GM06990 (cell line): ENCODE measurements around the gene TMEM167A.

ENCODE experiments used
- DNase-seq: peaks from one replicate; pipeline ENCODE4 v3.0.0-alpha.2; 2011; ENCODE audit not compliant: insufficient read length; ENCODE audit errors: extremely low read depth
- H3K27me3 ChIP-seq: replicated peaks from 2 replicates; pipeline ENCODE4 v1.6.0; 2011; ENCODE audit warnings: low read length; ENCODE audit not compliant: control insufficient read depth, insufficient read depth
- H3K36me3 ChIP-seq: 2 replicates; pipeline ENCODE4 v1.5.1; 2011; ENCODE audit warnings: low read length; ENCODE audit not compliant: control insufficient read depth, insufficient read depth
- H3K4me3 ChIP-seq: replicated peaks from 2 replicates; pipeline ENCODE4 v1.5.1; 2011; ENCODE audit warnings: low read depth, mild to moderate bottlenecking, control low read depth, low read length
- TF ChIP-seq, protein P1 (sequence below): IDR thresholded peaks from 2 replicates; pipeline ENCODE4 v1.5.1; 2011; ENCODE audit warnings: low read length, control low read depth, mild to moderate bottlenecking, inconsistent platforms; ENCODE audit not compliant: insufficient read depth, poor library complexity, severe bottlenecking

Gene TMEM167A

DNA sequence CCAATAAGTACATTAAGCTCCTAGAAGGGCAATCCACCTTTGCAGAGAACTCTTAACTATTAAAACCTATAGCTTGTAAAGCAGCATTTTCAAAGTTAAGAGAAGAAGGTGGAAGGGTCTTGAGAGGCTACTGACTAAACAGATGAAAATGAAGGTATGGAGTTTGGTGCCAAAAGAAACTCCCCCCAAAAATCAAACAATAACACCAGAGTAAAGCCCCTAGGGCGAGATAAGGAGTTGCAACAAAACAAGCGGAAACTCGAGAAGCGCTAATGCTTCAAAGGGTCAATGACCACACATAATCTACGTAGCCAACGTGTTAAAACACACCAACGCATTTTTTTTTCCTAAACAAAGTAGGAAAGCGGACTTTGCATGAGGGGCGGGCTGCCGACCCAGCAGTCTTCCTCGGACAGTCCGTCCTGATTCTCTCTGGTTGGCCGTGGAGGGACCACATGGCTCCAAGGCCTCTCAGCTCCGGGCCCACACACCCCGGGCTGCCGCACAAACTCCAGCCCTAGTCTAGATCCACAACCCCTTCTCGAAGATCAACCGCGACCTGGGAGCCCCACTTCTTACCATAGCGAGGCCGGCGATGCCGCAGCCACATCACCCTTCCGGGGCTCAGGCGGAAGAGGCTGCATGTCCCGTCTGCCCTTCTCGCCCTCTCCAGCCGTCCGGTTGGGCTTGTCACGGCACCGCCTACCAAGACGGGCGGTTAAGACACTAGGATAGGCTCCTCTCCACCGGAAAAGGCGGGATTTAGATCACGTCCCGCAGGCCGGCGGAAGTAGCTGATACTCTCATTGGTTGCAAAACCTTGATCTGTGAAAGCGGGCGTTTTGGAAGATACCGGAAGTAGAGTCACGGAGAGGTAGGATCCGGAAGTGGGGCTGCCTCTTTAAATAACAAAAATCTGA lies at the start of gene TMEM167A, which contains the start of gene XRCC4:
TMEM167A (minus strand) TSS at position 653 of the 920 bp plus-strand sequence; CDS start at position 582, 71 bp downstream.
XRCC4 (plus strand) TSS at position 806 of the 920 bp plus-strand sequence. CDS start 27,373 bp downstream, outside the sequence.
- no peaks in the 10 kb centered on the region for H3K27me3 ChIP-seq
- H3K36me3 ChIP-seq: no peaks in the 10 kb centered on the region
- TF ChIP-seq, protein P1, sequence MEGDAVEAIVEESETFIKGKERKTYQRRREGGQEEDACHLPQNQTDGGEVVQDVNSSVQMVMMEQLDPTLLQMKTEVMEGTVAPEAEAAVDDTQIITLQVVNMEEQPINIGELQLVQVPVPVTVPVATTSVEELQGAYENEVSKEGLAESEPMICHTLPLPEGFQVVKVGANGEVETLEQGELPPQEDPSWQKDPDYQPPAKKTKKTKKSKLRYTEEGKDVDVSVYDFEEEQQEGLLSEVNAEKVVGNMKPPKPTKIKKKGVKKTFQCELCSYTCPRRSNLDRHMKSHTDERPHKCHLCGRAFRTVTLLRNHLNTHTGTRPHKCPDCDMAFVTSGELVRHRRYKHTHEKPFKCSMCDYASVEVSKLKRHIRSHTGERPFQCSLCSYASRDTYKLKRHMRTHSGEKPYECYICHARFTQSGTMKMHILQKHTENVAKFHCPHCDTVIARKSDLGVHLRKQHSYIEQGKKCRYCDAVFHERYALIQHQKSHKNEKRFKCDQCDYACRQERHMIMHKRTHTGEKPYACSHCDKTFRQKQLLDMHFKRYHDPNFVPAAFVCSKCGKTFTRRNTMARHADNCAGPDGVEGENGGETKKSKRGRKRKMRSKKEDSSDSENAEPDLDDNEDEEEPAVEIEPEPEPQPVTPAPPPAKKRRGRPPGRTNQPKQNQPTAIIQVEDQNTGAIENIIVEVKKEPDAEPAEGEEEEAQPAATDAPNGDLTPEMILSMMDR: no peak
- peak within 1 kb of the TSS; percentile 95 for H3K4me3 ChIP-seq
- DNase-seq: peak; percentile 95

DNA sequence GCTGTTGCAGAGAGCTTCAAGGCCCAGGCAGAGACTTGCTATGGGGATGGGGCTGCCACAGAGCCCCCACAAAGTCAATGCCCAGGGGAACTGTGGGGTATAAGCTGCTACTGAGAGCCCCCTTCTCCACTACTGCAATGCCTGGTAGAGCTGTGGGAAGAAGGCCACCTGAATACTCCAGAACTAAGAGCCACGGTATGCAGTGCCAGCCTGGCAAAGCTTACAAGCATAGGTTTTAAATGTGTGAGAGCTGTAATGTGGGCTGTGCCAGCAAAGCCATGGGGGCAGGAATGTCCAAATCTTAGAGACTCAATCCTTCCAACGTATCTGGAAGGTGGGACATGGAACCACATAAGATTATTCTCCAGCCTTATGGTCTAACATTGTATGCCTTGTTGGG lies 49.3 kb upstream of the TMEM167A start:
- DNase-seq: no peak
- Histone ChIP-seq H3K27me3 (no peaks in the 10 kb centered on the region), H3K4me3 (no peak overlapping the region), H3K36me3 (no peaks in the 10 kb centered on the region)
- TF ChIP-seq, protein P1: no peak

- Histone ChIP-seq H3K27me3 (no peaks in the 10 kb centered on the region), H3K4me3 (no peak overlapping the region), H3K36me3 (no peaks in the 10 kb centered on the region)
- TF ChIP-seq, protein P1: no peak
- no peak for DNase-seq
Observed at GRCh38 chr5:83125560-83125959, 48.4 kb upstream of the TMEM167A start.

DNA sequence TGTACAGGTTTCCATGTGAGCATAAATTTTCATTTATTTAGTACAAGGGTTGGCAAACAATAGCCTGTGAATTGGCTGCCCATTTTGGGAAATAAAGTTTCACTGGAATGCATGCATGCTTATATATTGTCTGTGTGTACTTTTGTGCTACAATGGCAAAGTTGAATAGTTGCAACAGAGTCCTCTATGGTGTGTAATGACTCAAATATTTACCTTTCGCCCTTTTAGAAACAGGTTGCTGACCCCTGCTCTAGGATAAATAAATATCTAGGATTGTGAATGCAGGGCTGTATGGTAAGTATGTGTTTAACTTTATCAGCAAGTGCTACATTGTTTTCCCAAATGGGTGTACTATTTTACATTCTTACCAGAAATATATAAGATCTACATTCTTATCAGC lies 47.4 kb upstream of the TMEM167A start:
- no peak overlapping the region for H3K4me3 ChIP-seq
- TF ChIP-seq, protein P1: no peak
- H3K27me3 ChIP-seq: no peaks in the 10 kb centered on the region
- no peak for DNase-seq
- no peaks in the 10 kb centered on the region for H3K36me3 ChIP-seq

GRCh38 chr5:83118976-83119375 lies 41.8 kb upstream of the TMEM167A start:
- TF ChIP-seq, protein P1: no peak
- no peak for DNase-seq
- Histone ChIP-seq H3K36me3 (no peaks in the 10 kb centered on the region), H3K4me3 (no peak overlapping the region), H3K27me3 (no peaks in the 10 kb centered on the region)
